ENCODE results near the gene SAC3D1.

DNA sequence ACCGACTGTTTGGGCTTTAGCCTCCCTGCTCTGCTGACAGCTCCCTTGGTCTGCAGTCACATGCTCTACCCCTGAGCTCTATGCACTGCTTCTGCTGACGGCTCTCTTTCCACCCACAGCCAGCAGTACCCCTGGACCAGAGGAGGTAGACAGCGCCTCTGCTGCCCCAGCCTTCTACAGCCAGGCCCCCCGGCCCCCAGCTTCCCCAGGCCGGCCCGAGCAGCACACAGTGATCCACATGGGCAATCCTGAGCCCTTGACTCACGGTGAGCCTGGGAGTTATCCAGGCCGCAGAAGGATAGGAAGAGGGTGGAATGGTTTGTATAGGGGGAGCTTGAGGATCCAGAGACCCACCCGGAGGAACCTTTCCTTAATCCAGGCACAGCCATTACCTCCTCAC lies 45.8 kb downstream of the SAC3D1 start:
- TF ChIP-seq, protein P1, sequence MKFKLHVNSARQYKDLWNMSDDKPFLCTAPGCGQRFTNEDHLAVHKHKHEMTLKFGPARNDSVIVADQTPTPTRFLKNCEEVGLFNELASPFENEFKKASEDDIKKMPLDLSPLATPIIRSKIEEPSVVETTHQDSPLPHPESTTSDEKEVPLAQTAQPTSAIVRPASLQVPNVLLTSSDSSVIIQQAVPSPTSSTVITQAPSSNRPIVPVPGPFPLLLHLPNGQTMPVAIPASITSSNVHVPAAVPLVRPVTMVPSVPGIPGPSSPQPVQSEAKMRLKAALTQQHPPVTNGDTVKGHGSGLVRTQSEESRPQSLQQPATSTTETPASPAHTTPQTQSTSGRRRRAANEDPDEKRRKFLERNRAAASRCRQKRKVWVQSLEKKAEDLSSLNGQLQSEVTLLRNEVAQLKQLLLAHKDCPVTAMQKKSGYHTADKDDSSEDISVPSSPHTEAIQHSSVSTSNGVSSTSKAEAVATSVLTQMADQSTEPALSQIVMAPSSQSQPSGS (IDR thresholded peaks at IDR 0.05; ENCODE audit: low read length): no peak
- no peak for TF ChIP-seq NRF1 (IDR thresholded peaks at IDR 0.05; ENCODE audit: low read depth, low read length)
- no peak for TF ChIP-seq CHD1 (IDR thresholded peaks at IDR 0.05; ENCODE audit: low read depth, low read length)
- TF ChIP-seq, protein P2, sequence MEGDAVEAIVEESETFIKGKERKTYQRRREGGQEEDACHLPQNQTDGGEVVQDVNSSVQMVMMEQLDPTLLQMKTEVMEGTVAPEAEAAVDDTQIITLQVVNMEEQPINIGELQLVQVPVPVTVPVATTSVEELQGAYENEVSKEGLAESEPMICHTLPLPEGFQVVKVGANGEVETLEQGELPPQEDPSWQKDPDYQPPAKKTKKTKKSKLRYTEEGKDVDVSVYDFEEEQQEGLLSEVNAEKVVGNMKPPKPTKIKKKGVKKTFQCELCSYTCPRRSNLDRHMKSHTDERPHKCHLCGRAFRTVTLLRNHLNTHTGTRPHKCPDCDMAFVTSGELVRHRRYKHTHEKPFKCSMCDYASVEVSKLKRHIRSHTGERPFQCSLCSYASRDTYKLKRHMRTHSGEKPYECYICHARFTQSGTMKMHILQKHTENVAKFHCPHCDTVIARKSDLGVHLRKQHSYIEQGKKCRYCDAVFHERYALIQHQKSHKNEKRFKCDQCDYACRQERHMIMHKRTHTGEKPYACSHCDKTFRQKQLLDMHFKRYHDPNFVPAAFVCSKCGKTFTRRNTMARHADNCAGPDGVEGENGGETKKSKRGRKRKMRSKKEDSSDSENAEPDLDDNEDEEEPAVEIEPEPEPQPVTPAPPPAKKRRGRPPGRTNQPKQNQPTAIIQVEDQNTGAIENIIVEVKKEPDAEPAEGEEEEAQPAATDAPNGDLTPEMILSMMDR (IDR thresholded peaks at IDR 0.05; ENCODE audit: control extremely low read depth in 1 of 3, insufficient read depth in 1 of 3, low read depth in 1 of 3, low read length in 3 of 3): no peak
- no peak for TF ChIP-seq TAF1 (IDR thresholded peaks at IDR 0.05; ENCODE audit: low read depth, low read length)
- TF ChIP-seq CBX5 (IDR thresholded peaks at IDR 0.05; ENCODE audit: low read depth, low read length): no peak
- no peak for TF ChIP-seq ZNF274 (IDR thresholded peaks at IDR 0.05; ENCODE audit: borderline replicate concordance, extremely low read depth, low read length)
- no peak for TF ChIP-seq CEBPB (IDR thresholded peaks at IDR 0.05; ENCODE audit: low read depth, low read length)
